Measurements from ENCODE around the gene ADIG.

The ADIG gene

DNA sequence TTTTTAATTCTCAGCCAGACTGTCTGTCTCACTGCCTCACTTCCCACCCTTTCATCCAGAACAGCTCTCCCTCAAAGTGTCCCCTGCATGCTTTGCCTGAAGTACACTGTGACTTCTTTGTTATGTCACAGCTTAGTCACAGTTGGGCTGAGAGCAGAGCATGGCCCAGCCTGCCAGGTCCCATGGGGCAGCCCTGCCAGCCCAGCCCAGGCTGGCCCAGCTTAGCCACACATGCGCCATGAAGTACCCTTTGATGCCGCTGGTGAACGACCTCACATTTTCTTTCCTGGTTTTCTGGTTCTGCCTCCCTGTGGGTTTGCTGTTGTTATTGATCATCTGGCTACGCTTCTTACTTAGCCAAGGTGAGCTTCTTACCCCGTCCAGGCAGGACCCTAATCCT, at the start of gene ADIG:
Gene ADIG (plus strand): TSS at position 185 of the 400 bp plus-strand sequence. CDS start 54 bp downstream, at position 239.
- TF ChIP-seq, protein P1, sequence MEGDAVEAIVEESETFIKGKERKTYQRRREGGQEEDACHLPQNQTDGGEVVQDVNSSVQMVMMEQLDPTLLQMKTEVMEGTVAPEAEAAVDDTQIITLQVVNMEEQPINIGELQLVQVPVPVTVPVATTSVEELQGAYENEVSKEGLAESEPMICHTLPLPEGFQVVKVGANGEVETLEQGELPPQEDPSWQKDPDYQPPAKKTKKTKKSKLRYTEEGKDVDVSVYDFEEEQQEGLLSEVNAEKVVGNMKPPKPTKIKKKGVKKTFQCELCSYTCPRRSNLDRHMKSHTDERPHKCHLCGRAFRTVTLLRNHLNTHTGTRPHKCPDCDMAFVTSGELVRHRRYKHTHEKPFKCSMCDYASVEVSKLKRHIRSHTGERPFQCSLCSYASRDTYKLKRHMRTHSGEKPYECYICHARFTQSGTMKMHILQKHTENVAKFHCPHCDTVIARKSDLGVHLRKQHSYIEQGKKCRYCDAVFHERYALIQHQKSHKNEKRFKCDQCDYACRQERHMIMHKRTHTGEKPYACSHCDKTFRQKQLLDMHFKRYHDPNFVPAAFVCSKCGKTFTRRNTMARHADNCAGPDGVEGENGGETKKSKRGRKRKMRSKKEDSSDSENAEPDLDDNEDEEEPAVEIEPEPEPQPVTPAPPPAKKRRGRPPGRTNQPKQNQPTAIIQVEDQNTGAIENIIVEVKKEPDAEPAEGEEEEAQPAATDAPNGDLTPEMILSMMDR (IDR thresholded peaks at IDR 0.05; ENCODE audit: control extremely low read depth, extremely low read depth, low read depth, missing control alignments): no peak
- ChIA-PET CTCF (interaction anchor here (0.7 to 1.2 kb wide), 2 partner anchors 21 to 52 kb away, joined by 3 read pairs; no protein-coding TSS in a partner anchor), POLR2A (no interaction called here)
- no peak for DNase-seq (ENCODE audit: extremely low spot score)

DNA sequence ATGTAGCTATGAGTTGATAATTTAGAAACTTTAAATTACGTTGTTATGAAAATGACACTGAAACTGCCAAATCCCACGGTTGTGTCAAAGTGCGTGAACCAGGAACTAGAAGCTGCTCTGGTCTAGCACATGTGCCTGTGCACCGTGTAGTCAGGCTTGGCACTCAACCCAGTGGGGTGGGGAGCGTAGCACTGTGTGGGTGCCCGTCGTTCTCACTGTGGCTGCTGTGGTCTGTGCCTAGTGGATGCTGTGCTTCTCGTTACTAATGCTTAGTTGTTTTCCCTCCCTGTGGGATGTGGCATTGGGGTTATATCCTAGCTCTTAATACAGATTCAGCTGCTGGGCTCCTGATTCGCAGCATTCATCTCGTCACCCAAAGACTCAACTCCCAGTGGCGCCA, 46.2 kb upstream of the ADIG start:
- ChIA-PET CTCF (interaction anchor here (1.3 to 1.9 kb wide), 2 partner anchors 9 kb away, joined by 4 to 6 read pairs; no protein-coding TSS in a partner anchor), POLR2A (no interaction called here)
- TF ChIP-seq, protein P1 (IDR thresholded peaks at IDR 0.05; ENCODE audit: control extremely low read depth, extremely low read depth, low read depth, missing control alignments): no peak
- no peak for DNase-seq (ENCODE audit: extremely low spot score)

DNA sequence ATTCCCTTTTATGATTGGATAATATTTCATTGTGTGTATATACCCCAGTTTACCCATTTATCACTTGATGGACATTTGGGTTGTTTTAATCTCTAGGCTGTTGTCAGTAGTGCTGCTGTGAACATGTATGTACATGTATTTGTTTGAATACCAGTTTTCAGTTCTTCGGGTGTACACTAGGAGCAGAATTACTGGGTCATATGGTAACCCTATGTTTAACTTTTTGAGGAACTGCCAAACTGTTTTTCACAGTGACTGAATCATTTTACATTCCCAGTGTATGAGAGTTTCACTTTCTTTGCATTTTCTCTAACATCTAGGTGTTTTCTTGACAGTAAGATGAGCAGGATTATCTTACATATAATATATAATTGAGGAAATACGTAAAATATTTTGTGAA, 44.7 kb upstream of the ADIG start:
- POLR2A ChIA-PET: no interaction called here
- CTCF ChIA-PET: no interaction called here
- TF ChIP-seq, protein P1 (IDR thresholded peaks at IDR 0.05; ENCODE audit: control extremely low read depth, extremely low read depth, low read depth, missing control alignments): no peak
- no peak for DNase-seq (ENCODE audit: extremely low spot score)

- no peak for DNase-seq (ENCODE audit: extremely low spot score)
- TF ChIP-seq, protein P1 (IDR thresholded peaks at IDR 0.05; ENCODE audit: control extremely low read depth, extremely low read depth, low read depth, missing control alignments): no peak
- ChIA-PET POLR2A (no interaction called here), CTCF (no interaction called here)
These were observed 43.8 kb upstream of the ADIG start for GRCh38 chr20:38537176-38537575.

GRCh38 chr20:38538789-38539188, 42.2 kb upstream of the ADIG start:
- no peak for DNase-seq (ENCODE audit: extremely low spot score)
- POLR2A ChIA-PET: no interaction called here
- TF ChIP-seq, protein P1 (IDR thresholded peaks at IDR 0.05; ENCODE audit: control extremely low read depth, extremely low read depth, low read depth, missing control alignments): no peak
- CTCF ChIA-PET: interaction anchor here (1.1 kb wide), 1 partner anchor 93 kb away, joined by 3 read pairs; no protein-coding TSS in a partner anchor

DNA sequence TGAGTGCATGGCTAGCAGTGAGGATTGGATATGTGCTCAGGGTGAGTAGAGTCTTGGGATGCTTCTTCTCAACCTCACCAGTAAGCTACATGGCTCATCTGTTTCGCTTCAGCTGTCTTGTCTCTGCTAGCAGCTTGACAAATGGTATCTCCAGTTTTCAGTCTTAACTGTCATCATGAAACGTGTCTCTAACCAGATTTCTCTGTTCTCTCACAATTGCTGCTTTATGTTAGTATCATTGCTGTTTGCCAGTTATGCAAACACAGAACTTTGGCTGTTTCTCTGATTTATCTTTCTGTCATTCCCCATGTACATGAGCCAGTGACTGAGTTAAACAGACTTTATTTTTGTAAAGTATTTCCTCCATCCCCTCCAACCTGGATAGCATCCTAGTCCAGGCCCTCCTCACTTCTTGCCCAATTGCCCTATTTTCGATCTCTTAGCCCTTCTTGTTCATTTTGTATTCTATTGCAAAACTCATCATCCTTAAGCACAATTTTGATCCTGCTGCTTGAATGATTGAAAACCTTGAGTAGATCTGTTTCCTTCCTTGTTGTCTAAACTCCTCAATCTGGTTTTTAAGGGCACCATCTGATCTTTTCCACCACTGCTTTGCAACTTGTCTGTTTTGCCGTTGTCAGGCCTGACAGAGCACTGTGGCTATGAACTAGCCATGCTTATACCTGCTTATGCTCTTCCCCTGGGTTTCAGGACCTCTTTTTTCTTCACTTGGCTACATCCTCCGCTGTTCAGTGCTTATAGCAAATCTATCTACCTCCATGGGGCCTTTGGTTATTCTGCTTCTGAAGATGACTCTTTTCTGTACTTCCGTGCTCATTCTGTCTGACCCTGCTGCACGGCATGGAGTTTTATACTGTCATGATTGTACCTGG, 37.7 kb upstream of the ADIG start:
- POLR2A ChIA-PET: no interaction called here
- no peak for DNase-seq (ENCODE audit: extremely low spot score)
- CTCF ChIA-PET: interaction anchor here (1.8 kb wide), 1 partner anchor 9 kb away, joined by 4 read pairs; no protein-coding TSS in a partner anchor
- TF ChIP-seq, protein P1 (IDR thresholded peaks at IDR 0.05; ENCODE audit: control extremely low read depth, extremely low read depth, low read depth, missing control alignments): no peak
